GM18505 (cell line): ENCODE measurements around the gene ICA1.

ENCODE experiments used
- ATAC-seq: cut with Tn5 transposase; IDR thresholded peaks from one replicate; pipeline ENCODE4 v1.9.1; 2021; ENCODE audit not compliant: unreplicated experiment
- POLR2A ChIP-seq: IDR thresholded peaks from 4 replicates; pipeline ENCODE4 v1.6.1; 2011; ENCODE audit warnings: borderline replicate concordance; ENCODE audit not compliant: insufficient read depth, insufficient read length; ENCODE audit errors: extremely low read depth

Gene ICA1

GRCh38 chr7:8228766-8229674, 32.9 kb downstream of the ICA1 start:
- ATAC-seq: no peak
- TF ChIP-seq POLR2A: no peak

DNA sequence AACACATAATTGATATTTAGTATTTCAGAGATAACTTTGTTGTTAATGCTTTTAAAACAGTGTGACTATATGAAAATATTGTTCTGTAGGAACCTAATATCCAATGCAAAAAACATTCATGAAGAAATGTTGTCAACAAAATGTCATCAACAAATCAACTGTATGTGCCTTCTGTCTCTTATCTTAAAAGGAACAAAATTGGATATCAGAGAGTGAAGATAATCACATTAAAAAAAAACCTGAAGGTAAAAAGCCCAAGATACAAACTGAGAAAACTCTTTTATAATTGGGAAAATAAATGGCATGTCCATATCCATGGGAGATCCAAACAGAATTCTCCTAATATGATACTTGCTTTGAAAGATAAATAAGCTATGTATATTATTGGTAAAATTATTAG, 33.9 kb downstream of the ICA1 start:
- TF ChIP-seq POLR2A: no peak
- ATAC-seq: no peak

- TF ChIP-seq POLR2A: no peak
- no peak for ATAC-seq
Measured at GRCh38 chr7:8227261-8227660, 34.7 kb downstream of the ICA1 start.

- no peak for ATAC-seq
- TF ChIP-seq POLR2A: no peak
Measured at GRCh38 chr7:8226501-8226900, 35.5 kb downstream of the ICA1 start.

DNA sequence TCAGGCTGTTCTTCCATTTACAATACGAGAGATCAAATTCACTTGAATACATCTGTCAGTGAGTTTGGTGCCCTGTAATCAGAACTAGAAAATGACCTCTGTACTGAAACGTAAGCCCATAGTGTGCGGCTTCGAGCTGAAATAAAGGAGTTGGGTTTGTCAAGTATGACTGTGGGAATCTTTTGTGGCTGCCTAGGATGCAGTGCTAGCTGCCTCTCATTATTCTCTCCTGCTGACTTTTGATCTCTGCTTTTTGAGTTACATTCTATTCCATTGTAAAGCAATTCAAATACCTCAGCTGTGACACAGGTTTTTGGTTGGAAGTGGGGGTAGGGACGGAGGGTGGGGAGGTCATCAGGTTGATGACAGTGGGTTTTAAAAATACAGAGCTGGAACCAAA, 40.4 kb downstream of the ICA1 start:
- no peak for TF ChIP-seq POLR2A
- ATAC-seq: no peak

GRCh38 chr7:8221101-8221495, 40.9 kb downstream of the ICA1 start:
- no peak for ATAC-seq
- TF ChIP-seq POLR2A: no peak

DNA sequence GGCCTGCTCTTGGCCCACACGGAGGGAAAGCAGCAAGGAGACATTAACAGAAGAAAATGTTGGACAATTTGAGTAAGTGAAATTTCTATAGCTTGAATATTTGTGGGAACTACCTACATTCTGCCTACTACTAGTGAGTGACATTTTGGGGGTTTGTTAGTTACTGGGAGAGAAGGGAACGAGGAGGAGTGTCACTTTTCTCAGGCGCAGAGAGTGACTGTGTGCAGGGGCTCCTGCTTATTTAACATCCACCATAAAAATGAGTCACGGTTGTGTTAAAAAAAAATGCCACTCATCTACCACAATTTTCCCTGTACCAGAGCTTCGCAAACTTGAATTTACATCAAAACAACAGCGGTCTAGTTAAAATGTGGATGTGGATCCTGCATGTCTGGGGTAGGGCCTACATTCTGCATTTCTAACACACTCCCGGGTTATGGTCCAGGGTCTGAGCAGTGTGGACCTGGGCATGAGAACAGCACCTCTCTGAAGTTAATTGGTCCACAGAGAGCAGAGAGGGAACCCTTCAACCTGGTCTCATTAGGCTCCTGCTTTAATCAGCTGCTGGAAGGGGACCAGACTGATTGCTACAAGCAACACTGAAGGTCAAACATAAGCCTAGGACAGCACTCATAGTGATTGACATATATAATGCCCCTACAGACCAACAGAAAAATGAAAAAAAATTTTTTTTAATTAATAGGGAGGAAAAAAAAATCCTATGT, 41.4 kb downstream of the ICA1 start:
- TF ChIP-seq POLR2A: no peak
- ATAC-seq: no peak

GRCh38 chr7:8217200-8218068, 44.5 kb downstream of the ICA1 start:
- ATAC-seq: no peak
- TF ChIP-seq POLR2A: no peak

DNA sequence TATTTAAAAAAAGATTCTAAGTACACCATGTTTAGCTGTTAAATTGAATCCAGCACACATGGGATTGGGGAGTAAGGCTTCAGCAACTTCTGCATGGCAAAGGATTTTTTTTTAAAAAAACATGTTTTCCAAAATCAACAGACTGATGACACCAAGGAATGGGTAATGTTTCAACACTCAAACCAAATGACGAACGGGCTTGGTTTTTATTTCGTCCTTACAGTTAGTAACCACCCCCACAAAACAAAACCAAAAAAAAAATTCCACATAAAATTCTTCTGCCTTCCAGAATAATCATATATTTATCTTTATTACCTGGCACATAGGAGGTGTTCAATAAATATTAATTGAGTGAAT, 45.7 kb downstream of the ICA1 start:
- TF ChIP-seq POLR2A: no peak
- ATAC-seq: no peak

DNA sequence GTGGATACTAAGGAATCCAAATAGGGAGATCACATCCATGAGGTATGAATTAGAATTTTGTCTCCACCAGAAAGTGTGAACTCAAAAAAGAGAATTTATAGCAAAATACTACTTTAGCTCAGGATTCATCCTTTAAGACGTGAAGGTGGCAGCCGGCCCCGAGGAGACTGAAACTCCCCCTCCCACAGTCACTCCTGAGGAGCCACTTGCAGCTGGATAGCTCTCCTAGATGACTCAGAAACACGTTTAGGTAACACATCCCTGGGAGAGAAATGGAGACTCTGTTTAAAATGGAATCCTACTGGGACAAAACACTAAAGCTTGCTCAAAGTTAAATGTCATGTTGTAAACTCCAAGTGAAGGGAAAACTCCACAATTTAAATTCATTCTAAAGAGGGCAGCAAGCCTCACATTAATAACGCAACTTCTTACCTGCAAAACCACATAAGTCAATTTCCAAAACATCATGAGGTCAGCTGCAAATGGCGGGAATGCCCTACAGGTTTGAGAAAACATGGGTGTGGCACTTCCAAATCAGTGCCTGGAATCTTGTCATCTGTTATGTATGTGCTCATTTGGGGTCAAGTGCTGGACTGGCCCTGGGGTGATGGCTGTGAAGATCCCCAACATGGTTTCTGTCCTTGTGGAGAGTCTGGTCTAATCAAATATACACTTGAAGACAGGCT, 46.2 kb downstream of the ICA1 start:
- TF ChIP-seq POLR2A: no peak
- ATAC-seq: no peak

DNA sequence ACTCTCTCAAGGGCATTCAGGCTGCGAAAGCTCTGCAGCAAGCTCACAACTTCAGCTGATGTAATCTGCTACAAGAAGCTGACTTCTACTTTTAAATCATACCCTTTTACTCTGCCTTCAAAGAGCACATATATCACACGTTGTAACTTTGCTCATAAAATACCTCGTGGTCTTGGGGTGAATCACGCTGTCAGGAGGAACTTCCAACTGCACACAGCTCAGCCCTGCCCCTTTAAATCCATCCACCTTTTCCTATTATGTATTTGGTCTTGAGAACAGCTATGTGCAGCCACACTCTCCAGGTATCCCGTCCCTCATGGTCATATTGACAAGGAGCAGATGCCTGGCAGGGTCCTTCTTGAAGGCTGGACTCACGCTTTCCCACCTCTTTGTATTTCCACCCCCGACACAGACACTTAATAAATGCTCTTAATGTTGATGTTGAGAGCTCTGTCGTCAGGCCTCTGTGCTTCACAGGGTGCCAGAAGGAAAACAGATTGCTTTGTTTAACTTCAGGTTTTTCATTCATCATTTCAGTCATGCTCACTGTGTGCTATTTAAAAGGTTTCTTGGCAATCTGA, 47.6 kb downstream of the ICA1 start:
- ATAC-seq: no peak
- TF ChIP-seq POLR2A: no peak

DNA sequence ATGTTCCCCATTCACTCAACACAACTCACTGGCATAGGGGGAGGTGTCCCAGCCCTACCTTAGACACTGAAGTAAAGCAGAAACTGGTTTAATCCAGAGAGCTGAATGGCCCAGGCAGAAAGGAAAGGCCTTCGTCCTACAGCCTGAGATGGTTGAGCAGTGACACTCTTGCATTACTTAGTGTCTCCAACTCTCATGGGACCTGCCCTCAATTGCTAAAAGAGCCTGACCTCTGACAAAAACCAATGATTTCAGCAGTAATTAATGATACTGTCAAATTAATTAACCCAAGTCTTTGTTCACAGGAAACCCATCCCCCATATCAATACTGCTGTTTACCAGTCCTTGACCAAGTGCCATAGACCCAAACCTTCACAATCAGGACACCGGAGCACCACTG, 48.6 kb downstream of the ICA1 start:
- no peak for TF ChIP-seq POLR2A
- no peak for ATAC-seq
